ENCODE measurements around the gene LRP5. TPM values are rescaled to one million over a fixed set of nuclear protein-coding genes. Genes with fewer than 3 reads are reported as not detected.

Gene LRP5
- 20.8 and 87.1 TPM in 2 replicates for total RNA-seq

DNA sequence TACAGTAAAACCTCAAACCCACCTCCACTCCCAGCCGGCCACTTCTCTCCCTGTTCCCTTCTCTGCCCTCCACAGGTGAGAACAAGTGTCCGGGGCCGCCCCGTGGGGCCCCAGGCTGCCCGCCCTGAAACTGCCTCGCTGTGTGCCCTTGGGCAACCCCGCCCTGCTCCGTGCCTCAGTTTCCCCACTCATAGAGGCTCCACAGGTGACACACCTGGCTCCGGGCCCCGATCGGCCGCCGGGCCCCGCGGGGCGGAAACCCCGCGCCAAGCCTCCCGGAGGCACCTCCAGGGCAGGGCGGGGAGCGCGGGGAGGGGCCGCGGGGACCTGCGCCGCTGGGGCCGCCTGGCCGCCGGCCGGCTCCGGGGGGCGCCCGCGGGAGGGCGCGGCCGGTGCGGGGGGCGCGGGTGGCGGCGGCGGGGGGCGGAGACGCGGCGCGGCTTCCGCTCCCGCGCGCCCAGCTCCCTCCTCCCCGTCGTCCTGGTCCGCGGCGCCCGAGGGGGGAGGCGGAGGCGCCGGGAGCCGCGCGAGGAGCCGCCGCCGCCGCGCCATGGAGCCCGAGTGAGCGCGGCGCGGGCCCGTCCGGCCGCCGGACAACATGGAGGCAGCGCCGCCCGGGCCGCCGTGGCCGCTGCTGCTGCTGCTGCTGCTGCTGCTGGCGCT lies at the start of gene LRP5:
Gene LRP5, plus strand, starts transcription at position 475 of the 663 bp plus-strand sequence. Its CDS starts 124 bp downstream, at position 599.

DNA sequence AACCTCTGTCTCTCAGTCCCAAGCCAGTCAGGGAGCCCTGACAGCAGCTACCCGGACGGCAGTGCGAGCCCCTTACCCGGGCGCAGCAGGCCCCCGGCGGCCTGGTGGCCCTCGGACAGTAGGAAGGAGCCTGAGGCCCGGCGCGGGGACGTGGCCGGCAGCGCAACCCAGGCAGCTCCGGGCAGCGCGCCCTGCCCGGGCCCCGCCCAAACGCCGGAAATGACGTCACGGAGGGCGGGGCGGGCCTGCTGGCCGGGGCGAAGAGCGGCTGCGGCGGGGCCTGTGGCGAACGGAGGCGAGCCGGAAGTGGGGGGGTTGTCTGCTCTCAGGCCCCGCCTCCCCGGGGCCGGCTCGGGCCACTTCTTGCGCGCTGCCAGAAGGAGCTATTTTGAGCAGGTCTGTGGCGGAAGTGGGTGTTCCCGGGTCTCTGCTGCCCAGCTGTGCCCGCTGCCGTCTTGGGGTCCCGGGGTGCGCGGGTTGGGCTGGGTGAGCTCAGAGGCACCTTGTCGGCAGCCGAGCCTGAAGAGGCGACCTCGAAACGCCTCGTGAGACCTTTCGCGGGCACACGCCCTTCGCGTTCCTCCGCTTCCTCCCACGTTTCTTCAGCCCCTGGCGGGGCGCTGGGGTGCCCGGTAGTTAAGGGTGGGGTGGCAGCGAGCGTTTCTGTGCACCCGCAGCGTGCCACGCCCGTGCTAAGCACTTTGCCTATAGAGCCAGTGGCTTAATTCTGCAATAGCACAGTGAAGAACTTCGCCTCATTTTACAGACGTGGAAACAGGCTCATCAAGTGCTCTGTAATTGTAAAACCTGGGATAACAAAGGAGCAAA lies 40.4 kb upstream of the LRP5 start, which contains the start of gene C11orf24:
Gene C11orf24, minus strand, starts transcription at position 193 of the 828 bp plus-strand sequence. CDS start 8,206 bp downstream, outside the sequence.

DNA sequence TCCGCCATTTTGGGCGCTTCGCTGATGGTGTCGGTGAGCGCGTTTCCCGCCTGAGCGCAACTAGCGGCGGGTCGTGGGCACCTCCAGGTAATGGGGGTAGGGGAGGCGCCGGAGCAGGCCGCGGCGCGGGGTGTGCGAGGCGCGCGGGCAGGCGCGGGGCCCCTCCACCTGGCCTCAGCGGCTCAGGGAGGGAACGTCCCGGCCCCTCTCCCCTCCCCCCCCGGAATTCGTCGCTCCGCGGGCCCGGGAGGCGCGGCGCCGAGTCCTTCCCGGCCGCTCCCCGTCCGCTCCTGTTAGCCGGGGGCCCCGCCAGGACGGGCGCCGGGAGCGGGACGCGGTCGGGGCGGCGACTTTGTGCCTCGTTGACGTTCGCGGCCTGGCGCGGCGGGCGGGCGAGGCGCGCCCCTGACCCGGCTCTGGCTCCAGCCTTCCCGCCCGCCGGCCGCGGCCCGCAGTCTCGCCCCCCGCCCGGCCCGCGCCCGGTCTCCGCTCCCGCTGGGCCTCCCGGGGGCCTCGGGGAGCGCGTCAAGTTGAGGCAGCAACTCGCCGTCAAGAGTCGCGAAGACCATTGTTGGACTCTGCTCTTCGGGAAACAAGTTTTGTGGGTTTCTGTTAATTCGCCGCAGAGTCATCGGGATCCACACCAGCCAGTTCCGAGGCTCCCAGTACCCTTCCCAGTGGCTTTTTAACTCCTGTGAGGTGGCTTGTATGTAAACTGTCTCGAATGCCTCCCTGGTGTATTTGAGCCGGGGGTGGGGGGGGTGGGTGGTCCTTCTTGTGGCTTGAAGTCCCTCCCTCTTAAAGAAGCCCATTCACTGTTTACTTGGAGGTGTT lies 148.6 kb downstream of the LRP5 start, which contains the start of gene PPP6R3:
Gene PPP6R3, plus strand, starts transcription at position 12 of the 834 bp plus-strand sequence. CDS start 76,913 bp downstream, outside the sequence.

Other genes starting within 250 kb of the LRP5 start
- 4.1 and 8.4 TPM in 2 replicates for gene CHKA, start 191.2 kb upstream of the LRP5 start, total RNA-seq
- 41.7 and 47.4 TPM in 2 replicates for gene KMT5B, start 99.3 kb upstream of the LRP5 start, total RNA-seq
- gene C11orf24, start 40.6 kb upstream of the LRP5 start, total RNA-seq: 25.6 and 29.2 TPM in 2 replicates
- 138 and 141 TPM in 2 replicates for gene PPP6R3, start 148.2 kb downstream of the LRP5 start, total RNA-seq